CD4-positive, alpha-beta T cell treated with Interleukin-6 for 4 hours (primary cell): Measurements from ENCODE around the gene PTPN5.

ENCODE experiments used
- DNase-seq: peaks from one replicate; pipeline ENCODE4 v3.0.0-alpha.2; 2020; ENCODE audit warnings: mixed read lengths

PTPN5 gene

GRCh38 chr11:18736590-18737148 is 54.9 kb downstream of the PTPN5 start:
- no peak for DNase-seq

- no peak for DNase-seq
Measured at GRCh38 chr11:18733202-18733601, 58.4 kb downstream of the PTPN5 start.

- peak; percentile 74 for DNase-seq
Measured at GRCh38 chr11:18731949-18732821, 59.4 kb downstream of the PTPN5 start.

- no peak for DNase-seq
Measured at GRCh38 chr11:18731441-18731840, 60.2 kb downstream of the PTPN5 start.

- DNase-seq: no peak
Measured at GRCh38 chr11:18730020-18730419, 61.6 kb downstream of the PTPN5 start.

- DNase-seq: no peak
Measured at GRCh38 chr11:18729426-18729825, 62.2 kb downstream of the PTPN5 start.

- DNase-seq: no peak
Measured at GRCh38 chr11:18728658-18729057, 62.9 kb downstream of the PTPN5 start.

GRCh38 chr11:18727479-18728236 is 63.9 kb downstream of the PTPN5 start:
- peak; percentile 72 for DNase-seq

GRCh38 chr11:18726040-18726439 is 65.6 kb downstream of the PTPN5 start, which contains the start of gene IGSF22:
Gene IGSF22, minus strand, starts transcription at chr11:18726188. Its CDS starts 1,952 bp downstream, at chr11:18724236.
- no peak for DNase-seq

GRCh38 chr11:18723991-18724390 is 67.6 kb downstream of the PTPN5 start:
- DNase-seq: no peak

- no peak for DNase-seq
Measured at GRCh38 chr11:18722293-18722637, 69.3 kb downstream of the PTPN5 start.

- peak; percentile 58 for DNase-seq
Measured at GRCh38 chr11:18721561-18722292, 69.9 kb downstream of the PTPN5 start.

GRCh38 chr11:18720808-18721560 is 70.6 kb downstream of the PTPN5 start:
- peak; percentile 91 for DNase-seq

GRCh38 chr11:18720091-18720807 is 71.3 kb downstream of the PTPN5 start:
- no peak for DNase-seq

- DNase-seq: no peak
Measured at GRCh38 chr11:18715476-18715875, 76.1 kb downstream of the PTPN5 start.

GRCh38 chr11:18714443-18714780 is 77.2 kb downstream of the PTPN5 start:
- DNase-seq: no peak

GRCh38 chr11:18713646-18714442 is 77.8 kb downstream of the PTPN5 start:
- DNase-seq: no peak

GRCh38 chr11:18710545-18710944 is 81.1 kb downstream of the PTPN5 start:
- no peak for DNase-seq

GRCh38 chr11:18709414-18709813 is 82.2 kb downstream of the PTPN5 start:
- no peak for DNase-seq

- no peak for DNase-seq
Measured at GRCh38 chr11:18707811-18708340, 83.7 kb downstream of the PTPN5 start.
